Naive thymus-derived CD4-positive, alpha-beta T cell (primary cell): ENCODE data around the gene HYOU1. TPM values are rescaled to one million over a fixed set of nuclear protein-coding genes. Genes with fewer than 3 reads are reported as not detected.
"Not testable (repeated sequence)": the region's sequence is repeated elsewhere in the genome, so short reads cannot be mapped to it uniquely, and the experiment has no call there.

Experiments used
- ATAC-seq: fragments of 150-1000 bp; cut with Tn5 transposase; 2 replicates; pipeline ENCODE4 v1.10.0; 2021; ENCODE audit warnings: mild to moderate bottlenecking, moderate library complexity
- CTCF ChIA-PET: fragments of 350-600 bp; sonication (Branson Sonifier 250); formaldehyde crosslinking; loops from one replicate; lab custom pipeline; 2021; ENCODE audit warnings: antibody characterized with exemption; lab: Charles Lee
- POLR2A ChIA-PET: fragments of 350-600 bp; sonication (Branson Sonifier 250); formaldehyde crosslinking; loops from one replicate; lab custom pipeline; 2021; ENCODE audit warnings: antibody characterized with exemption, inconsistent platforms; lab: Charles Lee
- DNase-seq, 9 donors: peaks; one replicate each; pipeline versions ENCODE4 v3.0.0 to v3.0.0-alpha.2; 2020 to 2022; ENCODE audit warnings: mixed read lengths in 1 of 9
- H3K27ac ChIP-seq: one replicate; pipeline ENCODE4 v1.7.0; 2013; ENCODE audit warnings: mild to moderate bottlenecking, low read depth, low read length, moderate library complexity
- H3K27me3 ChIP-seq, 2 donors: one replicate each; pipeline ENCODE4 v1.7.0; 2013; ENCODE audit warnings: low read length in 2 of 2, mild to moderate bottlenecking in 2 of 2, moderate library complexity in 2 of 2; ENCODE audit not compliant: control insufficient read depth in 2 of 2, insufficient read depth in 2 of 2
- H3K36me3 ChIP-seq, 3 experiments: 1 replicate in 2 of 3; 2 replicates in 1 of 3; pipeline ENCODE4 v1.7.0; 2013; ENCODE audit warnings: low read length in 3 of 3, mild to moderate bottlenecking in 3 of 3, moderate library complexity in 1 of 3; ENCODE audit not compliant: insufficient read depth in 3 of 3, control insufficient read depth in 2 of 3
- H3K4me1 ChIP-seq, 2 donors: one replicate each; pipeline ENCODE4 v1.7.0; 2013; ENCODE audit warnings: low read length in 2 of 2, mild to moderate bottlenecking in 2 of 2, moderate library complexity in 1 of 2; ENCODE audit not compliant: control insufficient read depth in 2 of 2, insufficient read depth in 2 of 2
- H3K4me3 ChIP-seq: 2 replicates; pipeline ENCODE4 v1.7.0; 2013; ENCODE audit warnings: mild to moderate bottlenecking, low read length
- H3K9me3 ChIP-seq, 3 experiments: 1 replicate in 2 of 3; 2 replicates in 1 of 3; pipeline ENCODE4 v1.7.0; 2013; ENCODE audit warnings: low read length in 3 of 3; ENCODE audit not compliant: control insufficient read depth in 2 of 3
- H3K27ac Mint-ChIP-seq, 9 donors: one replicate each; pipeline ENCODE4 v1.8.0; 2020 to 2022; ENCODE audit warnings: mixed read lengths in 9 of 9, mild to moderate bottlenecking in 8 of 9, moderate library complexity in 5 of 9, inconsistent platforms in 2 of 9
- H3K27me3 Mint-ChIP-seq, 5 donors: one replicate each; pipeline ENCODE4 v1.8.0; 2021 to 2022; ENCODE audit warnings: mixed read lengths in 5 of 5, mild to moderate bottlenecking in 1 of 5
- H3K36me3 Mint-ChIP-seq, 5 donors: one replicate each; pipeline ENCODE4 v1.8.0; 2020 to 2022; ENCODE audit warnings: mixed read lengths in 5 of 5, mild to moderate bottlenecking in 3 of 5, inconsistent platforms in 1 of 5
- H3K4me1 Mint-ChIP-seq, 7 donors: one replicate each; pipeline ENCODE4 v1.8.0; 2020 to 2022; ENCODE audit warnings: mixed read lengths in 7 of 7, mild to moderate bottlenecking in 3 of 7, inconsistent platforms in 1 of 7
- H3K4me3 Mint-ChIP-seq, 10 donors: one replicate each; pipeline ENCODE4 v1.8.0; 2020 to 2022; ENCODE audit warnings: mild to moderate bottlenecking in 10 of 10, mixed read lengths in 10 of 10, moderate library complexity in 6 of 10, inconsistent platforms in 2 of 10
- H3K9me3 Mint-ChIP-seq, 11 donors: one replicate each; pipeline ENCODE4 v1.8.0; 2020 to 2022; ENCODE audit warnings: mixed read lengths in 11 of 11, mild to moderate bottlenecking in 4 of 11, inconsistent platforms in 1 of 11, moderate library complexity in 1 of 11
- intact Hi-C, 2 donors: fragments of 100-400 bp; cut with micrococcal nuclease; formaldehyde crosslinking; loops; one replicate each; pipeline ENCODE4 v1.15.1; 2023
- polyA plus RNA-seq, 2 donors: library from polyadenylated mRNA; unstranded; fragments of 300-500 nt; fragmentation: Illumina TruSeq; gene quantifications; one replicate each; pipeline ENCODE4 v1.2.3, GENCODE V29; 2021
- total RNA-seq, 6 experiments: library from RNA in 5 of 6; stranded (reverse) in 5 of 6; gene quantifications; 1 replicate in 5 of 6; 2 replicates in 1 of 6; pipeline ENCODE4 v1.2.3 and lab custom pipeline; 2021 to 2026

The HYOU1 gene
- total and polyA plus RNA-seq, 7 experiments from 2014 or later, result 11.3 to 198 (median 89.9) TPM

GRCh38 chr11:119061256-119061655, 4.3 kb upstream of the HYOU1 start:
- H3K27me3 ChIP-seq, result no peaks in the 10 kb centered on the region
- no peak overlapping the region for H3K27ac ChIP-seq
- Mint-ChIP-seq H3K27me3 (no peaks in the 10 kb centered on the region), H3K4me3 (no peak overlapping the region), H3K27ac (peak overlapping the region in 1 of 9 donors; percentile 72), H3K36me3 (peaks cover 0 to 2% (median 0%) of the 10 kb centered on the region in 5 donors), H3K9me3 (no peaks in the 10 kb centered on the region), H3K4me1 (peaks cover 22 to 34% (median 31%) of the 10 kb centered on the region in 7 donors)
- ATAC-seq (no peak), DNase-seq (no peak)
- intact Hi-C loops, result no loop called here
- H3K9me3 ChIP-seq, result no peaks in the 10 kb centered on the region
- H3K4me3 ChIP-seq, result no peak overlapping the region
- CTCF ChIA-PET, result interaction anchor here (0.6 to 1.1 kb wide), 3 partner anchors 217 to 658 kb away, joined by 3 to 7 read pairs (median 3); no protein-coding TSS in a partner anchor
- POLR2A ChIA-PET, result interaction anchor here (0.6 to 2.0 kb wide), 5 partner anchors 25 to 62 kb away, joined by 3 to 7 read pairs (median 3); no protein-coding TSS in a partner anchor
- peaks cover 13 to 17% of the 10 kb centered on the region in 2 donors for H3K4me1 ChIP-seq
- H3K36me3 ChIP-seq, result no peaks in the 10 kb centered on the region

GRCh38 chr11:119059128-119059527, 2.1 kb upstream of the HYOU1 start:
- CTCF ChIA-PET, DNase-seq, intact Hi-C loops, H3K27ac Mint-ChIP-seq, H3K27me3 ChIP-seq, H3K27ac ChIP-seq, H3K4me3 ChIP-seq, H3K9me3 ChIP-seq, ATAC-seq, H3K27me3 Mint-ChIP-seq, H3K9me3 Mint-ChIP-seq: not testable (repeated sequence)
- Mint-ChIP-seq H3K36me3 (peaks cover 0 to 14% (median 0%) of the 10 kb centered on the region in 5 donors), H3K4me1 (peaks cover 24 to 34% (median 30%) of the 10 kb centered on the region in 7 donors), H3K4me3 (peak overlapping the region in 1 of 10 donors; percentile 8)
- H3K36me3 ChIP-seq, result peaks cover 0 to 11% (median 4%) of the 10 kb centered on the region in 3 experiments
- POLR2A ChIA-PET, result interaction anchor here (0.7 to 6.6 kb wide), 2 partner anchors 8 to 146 kb away, joined by 4 to 63 read pairs; partner anchors contain the start of gene VPS11
- H3K4me1 ChIP-seq, result peaks cover 18 to 20% of the 10 kb centered on the region in 2 donors

GRCh38 chr11:119056421-119056999, 495 bp downstream of the HYOU1 start:
- ATAC-seq (peak; percentile 7), DNase-seq (peak in 7 of 9 donors; percentile 27 to 55 (median 34))
- H3K4me1 ChIP-seq, result peaks cover 18 to 20% of the 10 kb centered on the region in 2 donors
- H3K27ac Mint-ChIP-seq, result peak overlapping the region; percentile 86 to 99 (median 95)
- ChIA-PET CTCF (interaction anchor here (0.6 to 2.0 kb wide), 4 partner anchors 11 to 390 kb away, joined by 3 to 8 read pairs (median 4); partner anchors contain the start of genes HINFP, SLC37A4 and VPS11), POLR2A (interaction anchor here (0.6 to 6.6 kb wide), 18 partner anchors 9 to 267 kb away, joined by 3 to 63 read pairs (median 4); partner anchors contain the start of genes C2CD2L, HINFP, HMBS and RPS25)
- H3K36me3 Mint-ChIP-seq, result peaks cover 0 to 34% (median 19%) of the 10 kb centered on the region in 5 donors
- no peaks in the 10 kb centered on the region for H3K9me3 ChIP-seq
- H3K27me3 Mint-ChIP-seq, result no peaks in the 10 kb centered on the region
- peak overlapping the region; percentile 73 for H3K4me3 ChIP-seq
- H3K36me3 ChIP-seq, result peaks cover 8 to 37% (median 28%) of the 10 kb centered on the region in 3 experiments
- no peaks in the 10 kb centered on the region for H3K27me3 ChIP-seq
- peak overlapping the region; percentile 92 for H3K27ac ChIP-seq
- peak overlapping the region; percentile 90 to 99 (median 95) for H3K4me3 Mint-ChIP-seq
- peaks cover 24 to 43% (median 35%) of the 10 kb centered on the region in 7 donors for H3K4me1 Mint-ChIP-seq
- intact Hi-C loops, result loop anchor here (2.0 kb wide), 3 partner anchors 64 to 266 kb away; partner anchors contain the start of gene HINFP (in 1 of the 2)
- H3K9me3 Mint-ChIP-seq, result no peaks in the 10 kb centered on the region

- Mint-ChIP-seq H3K9me3 (no peaks in the 10 kb centered on the region), H3K27me3 (no peaks in the 10 kb centered on the region), H3K4me1 (peaks cover 24 to 43% (median 35%) of the 10 kb centered on the region in 7 donors), H3K4me3 (peak overlapping the region; percentile 81 to 99 (median 92)), H3K36me3 (peaks cover 0 to 40% (median 23%) of the 10 kb centered on the region in 5 donors), H3K27ac (peak overlapping the region; percentile 69 to 97 (median 87))
- Histone ChIP-seq H3K27ac (peak overlapping the region; percentile 92), H3K27me3 (no peaks in the 10 kb centered on the region), H3K36me3 (peaks cover 8 to 43% (median 34%) of the 10 kb centered on the region in 3 experiments), H3K9me3 (no peaks in the 10 kb centered on the region), H3K4me3 (peak overlapping the region; percentile 73), H3K4me1 (peaks cover 18 to 20% of the 10 kb centered on the region in 2 donors)
- no peak for DNase-seq
- CTCF ChIA-PET, result interaction anchor here (0.9 to 2.0 kb wide), 4 partner anchors 12 to 617 kb away, joined by 3 to 8 read pairs (median 3); partner anchors contain the start of genes HINFP, SLC37A4 and VPS11
- no peak for ATAC-seq
- intact Hi-C loops, result loop anchor here (2.0 kb wide), 3 partner anchors 65 to 267 kb away; partner anchors contain the start of gene HINFP (in 1 of the 2)
- POLR2A ChIA-PET, result interaction anchor here (0.7 to 6.6 kb wide), 17 partner anchors 8 to 268 kb away, joined by 3 to 63 read pairs (median 4); partner anchors contain the start of genes C2CD2L, HINFP, HMBS and RPS25
Measured at GRCh38 chr11:119055901-119056300, 1.1 kb downstream of the HYOU1 start.

- no peaks in the 10 kb centered on the region for H3K9me3 ChIP-seq
- Mint-ChIP-seq H3K27ac (peak overlapping the region in 1 of 9 donors; percentile 58), H3K4me3 (peak overlapping the region in 6 of 10 donors; percentile 6 to 93 (median 36)), H3K36me3 (peaks cover 3 to 48% (median 30%) of the 10 kb centered on the region in 5 donors), H3K27me3 (no peaks in the 10 kb centered on the region), H3K9me3 (no peaks in the 10 kb centered on the region), H3K4me1 (peaks cover 21 to 43% (median 36%) of the 10 kb centered on the region in 7 donors)
- H3K27me3 ChIP-seq, result no peaks in the 10 kb centered on the region
- no peak for DNase-seq
- H3K27ac ChIP-seq, result no peak overlapping the region
- ATAC-seq, result no peak
- H3K4me1 ChIP-seq, result peaks cover 18 to 20% of the 10 kb centered on the region in 2 donors
- ChIA-PET POLR2A (interaction anchor here (1.2 to 6.6 kb wide), 4 partner anchors 13 to 66 kb away, joined by 3 to 63 read pairs (median 6); partner anchors contain the start of gene VPS11), CTCF (no interaction called here)
- intact Hi-C loops, result no loop called here
- H3K36me3 ChIP-seq, result peaks cover 11 to 56% (median 40%) of the 10 kb centered on the region in 3 experiments
- H3K4me3 ChIP-seq, result no peak overlapping the region
Measured at GRCh38 chr11:119054418-119054817, 2.6 kb downstream of the HYOU1 start.

- peaks cover 5 to 64% (median 36%) of the 10 kb centered on the region in 5 donors for H3K36me3 Mint-ChIP-seq
Measured at GRCh38 chr11:119052163-119052814, 4.7 kb downstream of the HYOU1 start.

More at GRCh38 chr11:119052163-119052814, 4.7 kb downstream of the HYOU1 start:
- Mint-ChIP-seq H3K4me1 (peaks cover 16 to 32% (median 25%) of the 10 kb centered on the region in 7 donors), H3K9me3 (no peaks in the 10 kb centered on the region), H3K27ac (no peak overlapping the region), H3K27me3 (no peaks in the 10 kb centered on the region), H3K4me3 (no peak overlapping the region)
- Histone ChIP-seq H3K4me3 (no peak overlapping the region), H3K27me3 (no peaks in the 10 kb centered on the region), H3K36me3 (peaks cover 18 to 77% (median 44%) of the 10 kb centered on the region in 3 experiments), H3K27ac (no peak overlapping the region), H3K9me3 (no peaks in the 10 kb centered on the region), H3K4me1 (peaks cover 12 to 13% of the 10 kb centered on the region in 2 donors)
- no peak for ATAC-seq
- intact Hi-C loops, result no loop called here
- ChIA-PET POLR2A (no interaction called here), CTCF (no interaction called here)
- DNase-seq, result no peak
